Large intestine (tissue), 3 donors: ENCODE measurements around the gene NT5C3A. TPM values are rescaled to one million over a fixed set of nuclear protein-coding genes. Genes with fewer than 3 reads are reported as not detected.

Experiments used
- DNase-seq, 2 donors: peaks; one replicate each; pipeline versions ENCODE4 v3.0.0 to v3.0.0-alpha.2; 2013
- H3K27ac ChIP-seq: one replicate; pipeline ENCODE4 v1.5.1; 2013; ENCODE audit warnings: low read length
- H3K27me3 ChIP-seq: 2 replicates; pipeline ENCODE4 v1.6.1; 2013; ENCODE audit warnings: low read length; ENCODE audit not compliant: control insufficient read depth, insufficient read depth
- H3K36me3 ChIP-seq: 2 replicates; pipeline ENCODE4 v1.6.1; 2013; ENCODE audit warnings: low read length; ENCODE audit not compliant: control insufficient read depth, insufficient read depth
- H3K4me1 ChIP-seq: one replicate; pipeline ENCODE4 v1.6.1; 2013; ENCODE audit warnings: low read length; ENCODE audit not compliant: control insufficient read depth, insufficient read depth
- H3K4me3 ChIP-seq: one replicate; pipeline ENCODE4 v1.5.1; 2013; ENCODE audit warnings: low read length
- H3K9me3 ChIP-seq: one replicate; pipeline ENCODE4 v1.6.1; 2013; ENCODE audit warnings: mild to moderate bottlenecking, low read depth, low read length, moderate library complexity; ENCODE audit not compliant: control insufficient read depth
- WGBS: methylation state at CpG from one replicate; pipeline ENCODE4 v1.1.5; 2013; ENCODE audit warnings: low lambda C conversion rate; ENCODE audit not compliant: insufficient coverage; 5-methylcytosine and 5-hydroxymethylcytosine counted together
- polyA plus RNA-seq: library from polyadenylated mRNA; unstranded; fragments of 120-200 nt; gene quantifications from one replicate; pipeline ENCODE4 v1.2.1, GENCODE V29; 2013

The NT5C3A gene
- polyA plus RNA-seq, 1 donor = 84.6 TPM

GRCh38 chr7:33079096-33079495 is 16.5 kb upstream of the NT5C3A start:
- no peak overlapping the region for H3K4me3 ChIP-seq
- DNase-seq = no peak
- H3K36me3 ChIP-seq = no peaks in the 10 kb centered on the region
- H3K27me3 ChIP-seq = no peaks in the 10 kb centered on the region
- WGBS = no CpG with 5 or more reads among the region's 2 CpGs
- H3K27ac ChIP-seq = no peak overlapping the region
- H3K9me3 ChIP-seq = no peaks in the 10 kb centered on the region
- no peaks in the 10 kb centered on the region for H3K4me1 ChIP-seq

DNA sequence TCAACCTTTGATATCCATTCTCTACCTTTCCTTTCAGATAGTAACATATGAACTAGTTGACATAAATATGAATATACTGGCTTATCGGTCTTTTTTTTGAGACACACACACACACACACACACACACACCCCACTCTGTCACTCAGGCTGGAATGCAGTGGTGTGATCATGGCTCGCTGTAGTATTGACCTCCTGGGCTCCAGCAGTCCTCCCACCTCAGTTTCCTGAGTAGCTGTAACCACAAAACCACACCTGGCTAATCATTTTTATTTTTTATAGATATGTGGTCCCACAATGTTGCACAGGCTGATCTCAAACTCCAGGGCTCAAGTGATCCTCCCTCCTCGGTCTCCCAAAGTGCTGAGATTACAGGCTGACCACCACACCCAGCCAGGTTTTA is 14.2 kb upstream of the NT5C3A start:
- H3K27ac ChIP-seq = no peak overlapping the region
- no CpG with 5 or more reads among the region's 3 CpGs for WGBS

GRCh38 chr7:33075818-33076518 is 13.4 kb upstream of the NT5C3A start:
- 100% methylated on average over 1 of the region's 3 CpGs for WGBS
- Histone ChIP-seq H3K27me3 (no peaks in the 10 kb centered on the region), H3K36me3 (no peaks in the 10 kb centered on the region), H3K27ac (no peak overlapping the region), H3K4me3 (no peak overlapping the region), H3K9me3 (no peaks in the 10 kb centered on the region), H3K4me1 (no peaks in the 10 kb centered on the region)
- DNase-seq = no peak

More for the DNA sequence above, 14.2 kb upstream of the NT5C3A start:
- no peak overlapping the region for H3K4me3 ChIP-seq
- no peak for DNase-seq
- no peaks in the 10 kb centered on the region for H3K4me1 ChIP-seq
- H3K27me3 ChIP-seq = no peaks in the 10 kb centered on the region
- H3K9me3 ChIP-seq = no peaks in the 10 kb centered on the region
- no peaks in the 10 kb centered on the region for H3K36me3 ChIP-seq

GRCh38 chr7:33073243-33073642 is 10.7 kb upstream of the NT5C3A start:
- Histone ChIP-seq H3K27ac (no peak overlapping the region), H3K27me3 (no peaks in the 10 kb centered on the region), H3K4me3 (no peak overlapping the region), H3K36me3 (no peaks in the 10 kb centered on the region), H3K9me3 (peaks cover 8% of the 10 kb centered on the region), H3K4me1 (no peaks in the 10 kb centered on the region)
- WGBS = no CpG with 5 or more reads among the region's 4 CpGs
- no peak for DNase-seq

DNA sequence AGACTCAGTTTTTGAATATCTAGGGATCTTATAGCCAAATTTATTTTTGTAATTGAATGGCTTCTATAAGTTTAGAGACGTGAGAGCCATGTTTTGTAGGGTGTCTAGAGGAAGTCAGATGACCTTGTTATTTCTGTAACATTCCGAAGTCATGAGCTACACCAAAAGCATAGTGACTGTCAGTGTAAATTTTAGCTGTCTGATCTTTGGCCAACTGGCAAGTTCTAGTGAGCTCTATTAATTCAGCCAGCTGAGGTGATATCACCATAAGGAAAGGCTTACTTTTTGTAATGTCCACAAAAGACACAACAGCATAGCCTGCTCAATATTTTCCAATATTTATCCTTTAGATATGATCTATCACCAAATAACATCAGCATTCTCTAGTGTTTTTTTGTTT is 9.9 kb upstream of the NT5C3A start:
- peak in 1 of 2 donors; percentile 18 for DNase-seq
- Histone ChIP-seq H3K4me1 (no peaks in the 10 kb centered on the region), H3K27me3 (no peaks in the 10 kb centered on the region), H3K27ac (no peak overlapping the region), H3K4me3 (no peak overlapping the region), H3K36me3 (no peaks in the 10 kb centered on the region), H3K9me3 (peaks cover 8% of the 10 kb centered on the region)
- WGBS = no CpG with 5 or more reads among the region's 2 CpGs

DNA sequence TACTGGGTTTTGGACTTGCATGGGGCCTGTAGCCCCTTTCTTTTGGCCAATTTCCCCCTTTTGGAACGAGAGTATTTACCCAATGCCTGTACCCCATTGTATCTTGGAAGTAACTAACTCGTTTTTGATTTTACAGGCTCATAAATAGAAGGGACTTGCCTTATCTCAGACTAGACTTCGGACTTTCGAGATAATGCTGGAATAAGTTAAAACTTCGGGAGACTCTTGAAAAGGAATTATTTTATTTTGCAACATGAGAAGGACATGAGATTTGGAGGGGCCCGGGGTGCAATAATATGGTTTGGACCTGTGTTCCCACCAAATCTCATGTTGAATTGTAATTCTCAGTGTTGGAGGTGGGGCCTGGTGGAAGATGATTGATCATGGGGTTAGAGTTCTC is 8.3 kb upstream of the NT5C3A start:
- Histone ChIP-seq H3K27me3 (no peaks in the 10 kb centered on the region), H3K27ac (no peak overlapping the region), H3K4me3 (no peak overlapping the region), H3K36me3 (no peaks in the 10 kb centered on the region), H3K4me1 (no peaks in the 10 kb centered on the region), H3K9me3 (peaks cover 16% of the 10 kb centered on the region)
- WGBS = no CpG with 5 or more reads among the region's 6 CpGs
- DNase-seq = peak; percentile 35 to 73

- no CpG with 5 or more reads among the region's 2 CpGs for WGBS
- no peak overlapping the region for H3K4me3 ChIP-seq
- H3K9me3 ChIP-seq = peaks cover 18% of the 10 kb centered on the region
- H3K27ac ChIP-seq = no peak overlapping the region
- H3K4me1 ChIP-seq = no peaks in the 10 kb centered on the region
- peak in 1 of 2 donors; percentile 21 for DNase-seq
- H3K36me3 ChIP-seq = no peaks in the 10 kb centered on the region
- H3K27me3 ChIP-seq = no peaks in the 10 kb centered on the region
Measured at GRCh38 chr7:33070277-33070676, 7.7 kb upstream of the NT5C3A start.

DNA sequence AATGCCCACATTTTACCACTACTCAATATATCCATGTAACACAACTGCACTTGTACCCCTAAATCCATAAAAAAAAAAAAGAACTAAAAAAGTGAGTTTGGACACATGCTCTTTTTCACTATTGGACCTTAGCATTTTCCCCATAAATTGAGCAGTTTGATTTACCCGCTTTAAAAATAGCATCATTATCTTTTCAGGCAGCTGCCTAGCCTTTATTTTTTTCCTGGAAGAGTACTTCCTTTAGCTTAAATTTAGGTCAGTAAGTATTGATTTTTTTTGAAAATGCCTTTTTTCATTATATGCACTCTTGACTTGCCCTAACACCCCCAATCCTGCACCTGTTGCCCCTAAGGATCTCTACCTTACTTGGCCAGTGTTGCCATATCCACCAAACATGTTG is 5.3 kb upstream of the NT5C3A start:
- Histone ChIP-seq H3K9me3 (peaks cover 18% of the 10 kb centered on the region), H3K27ac (no peak overlapping the region), H3K36me3 (no peaks in the 10 kb centered on the region), H3K27me3 (no peaks in the 10 kb centered on the region), H3K4me3 (no peak overlapping the region), H3K4me1 (no peaks in the 10 kb centered on the region)
- DNase-seq = no peak
- WGBS = 86% methylated on average over 1 of the region's 1 CpG

DNA sequence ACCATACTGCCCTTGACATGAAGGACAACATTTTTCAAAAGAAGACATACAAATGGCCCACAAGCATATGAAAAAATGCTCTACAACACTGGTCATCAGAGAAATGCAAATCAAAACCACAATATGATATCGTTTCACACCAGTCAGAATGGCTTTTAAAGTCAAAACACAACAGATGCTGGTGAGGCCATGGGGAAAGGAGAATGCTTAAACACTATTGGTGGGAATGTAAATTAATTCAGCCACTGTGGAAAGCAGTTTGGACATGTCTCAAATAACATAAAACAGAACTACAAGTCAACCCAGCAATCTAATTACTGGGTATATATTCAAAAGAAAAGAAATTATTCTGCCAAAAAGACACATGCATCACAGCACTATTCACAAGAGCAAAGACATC is 4.2 kb upstream of the NT5C3A start:
- no peaks in the 10 kb centered on the region for H3K4me1 ChIP-seq
- no peaks in the 10 kb centered on the region for H3K27me3 ChIP-seq
- no peak overlapping the region for H3K27ac ChIP-seq
- H3K4me3 ChIP-seq = no peak overlapping the region
- no peak for DNase-seq
- no CpG with 5 or more reads among the region's 1 CpG for WGBS
- no peaks in the 10 kb centered on the region for H3K36me3 ChIP-seq
- H3K9me3 ChIP-seq = peaks cover 18% of the 10 kb centered on the region

GRCh38 chr7:33065981-33066380 is 3.4 kb upstream of the NT5C3A start:
- Histone ChIP-seq H3K36me3 (no peaks in the 10 kb centered on the region), H3K27me3 (no peaks in the 10 kb centered on the region)
- 100% methylated on average over 1 of the region's 1 CpG for WGBS

DNA sequence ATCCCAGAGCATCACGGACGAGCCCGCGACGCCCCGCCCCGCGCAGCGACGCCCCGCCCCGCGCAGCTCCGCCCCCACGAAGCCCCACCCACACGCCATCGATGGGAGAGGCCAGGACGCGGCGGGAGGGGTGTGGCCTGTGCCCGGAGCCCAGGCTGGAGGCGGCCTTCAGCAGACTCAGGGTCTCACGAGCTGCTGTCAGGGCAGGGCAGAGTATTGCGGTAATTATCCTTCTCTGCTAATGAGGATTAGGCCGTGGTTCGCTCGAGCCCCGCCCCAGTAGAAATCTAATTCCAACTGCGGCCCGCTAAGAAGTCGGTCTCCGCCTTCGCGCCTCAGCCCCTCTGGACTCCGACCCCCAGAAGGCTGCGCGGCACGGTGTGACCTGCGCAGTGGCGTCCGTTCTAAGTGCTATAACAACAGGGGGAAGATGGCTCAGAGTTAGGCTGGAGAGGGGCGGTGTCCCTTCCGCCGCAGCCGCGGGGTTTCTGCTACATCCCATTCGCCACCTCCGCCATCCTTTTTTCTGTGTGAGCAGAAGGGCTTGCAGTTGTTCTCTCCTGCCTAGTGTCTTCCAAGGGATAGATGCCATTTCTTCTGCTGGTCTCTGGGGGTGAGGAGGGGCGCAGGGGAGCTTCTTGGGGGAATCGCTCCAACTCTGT is 337 bp upstream of the NT5C3A start:
- H3K9me3 ChIP-seq = peaks cover 11% of the 10 kb centered on the region
- H3K4me3 ChIP-seq = peak overlapping the region; percentile 62
- peaks cover 2% of the 10 kb centered on the region for H3K4me1 ChIP-seq
- H3K36me3 ChIP-seq = no peaks in the 10 kb centered on the region
- peak overlapping the region; percentile 98 for H3K27ac ChIP-seq
- peak; percentile 96 to 99 for DNase-seq
- no CpG with 5 or more reads among the region's 50 CpGs for WGBS
- no peaks in the 10 kb centered on the region for H3K27me3 ChIP-seq

More at GRCh38 chr7:33065981-33066380, 3.4 kb upstream of the NT5C3A start:
- no peak for DNase-seq
- no peak overlapping the region for H3K4me3 ChIP-seq
- peaks cover 18% of the 10 kb centered on the region for H3K9me3 ChIP-seq
- H3K27ac ChIP-seq = no peak overlapping the region
- peaks cover 2% of the 10 kb centered on the region for H3K4me1 ChIP-seq
